Panc1 (cell line): Measurements from ENCODE around the gene MAGEA11. TPM values are rescaled to one million over a fixed set of nuclear protein-coding genes. Genes with fewer than 3 reads are reported as not detected.

ENCODE experiments used
- ATAC-seq: fragments of 200-7000 bp; cut with Tn5 transposase; 2 replicates; pipeline ENCODE4 v1.9.1; 2020; ENCODE audit warnings: mild to moderate bottlenecking, moderate library complexity
- BruUV-seq: library from RNA; stranded (reverse); fragments of 400-500 nt; replicated peaks from 2 replicates; lab custom pipeline; 2021; lab: Mats Ljungman, UMichigan
- CTCF ChIA-PET: fragments of 300-600 bp; sonication (Branson Sonifier 250); formaldehyde crosslinking; loops from one replicate; lab custom pipeline; 2022; ENCODE audit warnings: antibody characterized with exemption; lab: Charles Lee
- POLR2A ChIA-PET: fragments of 300-600 bp; sonication (Branson Sonifier 250); formaldehyde crosslinking; loops from one replicate; lab custom pipeline; 2022; ENCODE audit warnings: antibody characterized with exemption; lab: Charles Lee
- DNase-seq: peaks from one replicate; pipeline ENCODE4 v3.0.0-alpha.2; 2010; ENCODE audit warnings: low read depth, low spot score
- H3K27ac ChIP-seq: 2 replicates; pipeline ENCODE4 v1.5.1; 2011; ENCODE audit warnings: mild to moderate bottlenecking, low read length, inconsistent platforms
- H3K27me3 ChIP-seq: fragments of 200-500 bp; sonication (Bioruptor generic); 2 replicates; pipeline ENCODE4 v1.6.0; 2014; ENCODE audit warnings: low read length, inconsistent platforms; ENCODE audit not compliant: control insufficient read depth, insufficient read depth
- H3K36me3 ChIP-seq: fragments of 200-500 bp; sonication (Bioruptor generic); 2 replicates; pipeline ENCODE4 v1.5.1; 2014; ENCODE audit warnings: inconsistent platforms, mild to moderate bottlenecking, low read length, moderate library complexity; ENCODE audit not compliant: control insufficient read depth, insufficient read depth
- H3K4me1 ChIP-seq: 2 replicates; pipeline ENCODE4 v1.5.1; 2011; ENCODE audit warnings: inconsistent platforms, mild to moderate bottlenecking, low read length, moderate library complexity; ENCODE audit not compliant: control insufficient read depth, insufficient read depth
- H3K4me3 ChIP-seq, 2 experiments: 2 replicates each; pipeline ENCODE4 v1.5.1; 2011 to 2012; ENCODE audit warnings: low read depth in 2 of 2, low read length in 2 of 2, mild to moderate bottlenecking in 2 of 2, inconsistent platforms in 1 of 2, moderate library complexity in 1 of 2
- H3K9me3 ChIP-seq: fragments of 200-500 bp; sonication (Bioruptor generic); 2 replicates; pipeline ENCODE4 v1.5.1; 2014; ENCODE audit warnings: low read depth, mild to moderate bottlenecking, inconsistent platforms, low read length, moderate library complexity; ENCODE audit not compliant: control insufficient read depth, insufficient read depth
- CTCF ChIP-seq: fragments of 450-650 bp; IDR thresholded peaks from 2 replicates; pipeline ENCODE4 v1.5.1; 2017; ENCODE audit warnings: mild to moderate bottlenecking
- POLR2AphosphoS5 ChIP-seq: IDR thresholded peaks from 2 replicates; pipeline ENCODE4 v1.6.1; 2012; ENCODE audit warnings: mild to moderate bottlenecking, low read depth, low read length, moderate library complexity
- REST ChIP-seq, 2 experiments: IDR thresholded peaks; 2 replicates each; pipeline ENCODE4 v1.6.1; 2011 to 2012; ENCODE audit warnings: low read depth in 2 of 2, control low read depth in 1 of 2, low read length in 1 of 2, mild to moderate bottlenecking in 1 of 2, moderate library complexity in 1 of 2; ENCODE audit not compliant: insufficient read depth in 1 of 2
- SIN3A ChIP-seq: IDR thresholded peaks from 2 replicates; pipeline ENCODE4 v1.6.1; 2012; ENCODE audit warnings: low read depth, mild to moderate bottlenecking, low read length, moderate library complexity, borderline replicate concordance; ENCODE audit not compliant: insufficient read depth
- TCF7L2 ChIP-seq: IDR thresholded peaks from 2 replicates; pipeline ENCODE4 v1.6.1; 2011; ENCODE audit warnings: mild to moderate bottlenecking, low read depth, low read length, inconsistent platforms
- in situ Hi-C: cut with HindIII; loops from 2 replicates; pipeline ENCODE4 v1.10.0; 2016; ENCODE audit warnings: low sequenced_read_pairs, low pct_unique_long_range_greater_than_20kb
- intact Hi-C: fragments of 100-400 bp; cut with micrococcal nuclease; formaldehyde crosslinking; loops from one replicate; pipeline ENCODE4 v1.10.0; 2022; ENCODE audit not compliant: unreplicated experiment
- total RNA-seq: library from RNA; stranded (reverse); gene quantifications from one replicate; pipeline ENCODE4 v1.2.1, GENCODE V29; 2021; ENCODE audit not compliant: unreplicated experiment

The MAGEA11 gene
- total RNA-seq, 1 experiment from 2014 or later, result not detected

GRCh38 chrX:149681182-149681581 is 30.7 kb upstream of the MAGEA11 start:
- Histone ChIP-seq H3K36me3 (no peaks in the 10 kb centered on the region), H3K4me3 (no peak overlapping the region), H3K27ac (no peak overlapping the region), H3K27me3 (no peaks in the 10 kb centered on the region), H3K4me1 (no peaks in the 10 kb centered on the region), H3K9me3 (no peaks in the 10 kb centered on the region)
- DNase-seq (no peak), ATAC-seq (no peak)
- TF ChIP-seq SIN3A, result no peak
- no peak for TF ChIP-seq TCF7L2
- TF ChIP-seq POLR2AphosphoS5, result no peak
- no peak for TF ChIP-seq CTCF
- TF ChIP-seq REST (IDR thresholded peaks at IDR 0.05; ENCODE audit: insufficient read depth in 1 of 2, low read depth in 2 of 2, low read length in 1 of 2), result no peak
- intact Hi-C loops, result no loop called here
- BruUV-seq, result no TSS peak
- in situ Hi-C loops, result no loop called here
- ChIA-PET POLR2A (no interaction called here), CTCF (no interaction called here)

GRCh38 chrX:149682031-149682430 is 29.8 kb upstream of the MAGEA11 start:
- ATAC-seq (no peak), DNase-seq (no peak)
- intact Hi-C loops (no loop called here), in situ Hi-C loops (no loop called here)
- H3K9me3 ChIP-seq, result no peaks in the 10 kb centered on the region
- no peak overlapping the region for H3K4me3 ChIP-seq
- ChIA-PET CTCF (no interaction called here), POLR2A (no interaction called here)
- no peak for TF ChIP-seq SIN3A
- TF ChIP-seq REST (IDR thresholded peaks at IDR 0.05; ENCODE audit: insufficient read depth in 1 of 2, low read depth in 2 of 2, low read length in 1 of 2), result no peak
- no peak for TF ChIP-seq POLR2AphosphoS5
- TF ChIP-seq CTCF, result no peak
- no peak for TF ChIP-seq TCF7L2
- H3K36me3 ChIP-seq, result no peaks in the 10 kb centered on the region
- H3K27me3 ChIP-seq, result no peaks in the 10 kb centered on the region
- no peaks in the 10 kb centered on the region for H3K4me1 ChIP-seq
- no peak overlapping the region for H3K27ac ChIP-seq
- no TSS peak for BruUV-seq
